DMS114 treated with DMSO at 0.1 percent for 48 hours (cell line): ENCODE measurements around the gene GAS6.
"Not testable (repeated sequence)": the region's sequence is repeated elsewhere in the genome, so short reads cannot be mapped to it uniquely, and the experiment has no call there.

Experiments
- DNase-seq: peaks from one replicate; lab custom pipeline; 2025; ENCODE audit not compliant: unreplicated experiment; lab: John Stamatoyannopoulos, UW

GAS6 gene

GRCh38 chr13:113874579-113875428, 10.9 kb upstream of the GAS6 start:
- no peak for DNase-seq

DNA sequence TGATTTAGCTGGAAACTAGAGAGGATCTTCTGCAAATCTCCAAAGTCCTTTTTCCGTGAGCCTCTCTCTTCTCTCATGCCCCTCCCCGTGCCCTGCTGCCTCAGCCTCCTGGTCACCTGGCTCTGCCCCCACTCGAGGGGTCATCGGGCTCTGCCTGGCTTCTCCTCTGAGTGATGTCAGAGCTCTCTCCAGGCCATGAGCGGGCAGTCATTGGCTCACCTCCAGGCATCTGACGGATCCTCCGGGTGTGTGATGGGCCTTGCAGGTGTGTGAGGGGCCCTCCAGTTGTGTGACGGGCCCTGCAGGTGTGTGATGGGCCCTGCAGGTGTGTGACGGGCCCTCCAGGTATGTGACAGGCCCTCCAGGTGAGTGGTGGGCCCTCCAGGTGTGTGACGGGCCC, 10.3 kb upstream of the GAS6 start:
- no peak for DNase-seq

- no peak for DNase-seq
Measured at GRCh38 chr13:113869263-113869662, 5.4 kb upstream of the GAS6 start.

DNA sequence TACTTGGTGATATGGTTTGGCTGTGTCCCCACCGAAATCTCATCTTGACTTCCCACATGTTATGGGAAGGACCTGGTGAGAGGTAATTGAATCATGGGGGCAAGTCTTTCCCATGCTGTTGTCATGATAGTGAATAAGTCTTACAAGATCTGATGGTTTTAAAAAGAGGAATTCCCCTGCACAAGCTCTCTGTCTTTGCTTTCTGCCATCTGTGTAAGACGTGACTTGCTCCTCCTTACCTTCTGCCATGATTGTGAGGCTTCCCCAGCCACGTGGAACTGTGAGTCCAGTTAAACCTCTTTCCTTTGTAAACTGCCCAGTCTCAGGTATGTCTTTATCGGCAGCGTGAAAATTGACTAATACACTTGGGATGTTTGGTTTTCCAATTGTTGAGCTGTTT, 4.0 kb upstream of the GAS6 start:
- DNase-seq, result not testable (repeated sequence)

- DNase-seq, result no peak
Measured at GRCh38 chr13:113865427-113865826, 1.6 kb upstream of the GAS6 start.

GRCh38 chr13:113864273-113864890, 506 bp upstream of the GAS6 start:
- no peak for DNase-seq

DNA sequence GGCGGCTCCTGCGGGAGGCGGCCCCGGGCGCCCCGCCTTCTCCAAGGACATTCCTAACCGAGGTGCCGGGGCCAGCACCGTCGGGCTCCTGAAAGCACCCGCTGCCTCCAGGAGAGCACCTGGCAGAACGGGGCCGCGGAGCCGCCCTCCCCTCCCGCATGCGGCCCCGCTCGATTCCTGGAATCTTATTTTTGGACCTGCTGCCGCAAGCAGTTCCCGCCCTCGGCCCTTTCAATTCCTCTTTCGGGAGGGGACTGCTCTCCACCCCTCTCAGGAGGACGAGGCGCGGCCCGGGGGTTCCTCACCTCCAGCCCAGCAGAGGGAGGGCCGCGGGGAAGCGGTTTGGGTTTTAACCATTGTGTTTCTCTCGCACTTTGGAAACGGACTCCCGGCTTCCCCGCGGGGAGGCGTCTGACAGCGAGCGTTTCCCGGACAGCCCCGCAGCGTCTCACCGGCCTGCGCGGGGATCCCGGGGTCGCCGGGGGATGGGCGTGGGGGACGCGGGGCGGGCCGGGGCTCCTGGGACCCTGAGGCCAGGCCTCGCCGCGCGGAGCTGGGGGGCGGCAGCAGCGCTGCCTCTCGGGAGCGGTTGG, 849 bp downstream of the GAS6 start:
- no peak for DNase-seq

- DNase-seq, result no peak
Measured at GRCh38 chr13:113862191-113862930, 1.5 kb downstream of the GAS6 start.

DNA sequence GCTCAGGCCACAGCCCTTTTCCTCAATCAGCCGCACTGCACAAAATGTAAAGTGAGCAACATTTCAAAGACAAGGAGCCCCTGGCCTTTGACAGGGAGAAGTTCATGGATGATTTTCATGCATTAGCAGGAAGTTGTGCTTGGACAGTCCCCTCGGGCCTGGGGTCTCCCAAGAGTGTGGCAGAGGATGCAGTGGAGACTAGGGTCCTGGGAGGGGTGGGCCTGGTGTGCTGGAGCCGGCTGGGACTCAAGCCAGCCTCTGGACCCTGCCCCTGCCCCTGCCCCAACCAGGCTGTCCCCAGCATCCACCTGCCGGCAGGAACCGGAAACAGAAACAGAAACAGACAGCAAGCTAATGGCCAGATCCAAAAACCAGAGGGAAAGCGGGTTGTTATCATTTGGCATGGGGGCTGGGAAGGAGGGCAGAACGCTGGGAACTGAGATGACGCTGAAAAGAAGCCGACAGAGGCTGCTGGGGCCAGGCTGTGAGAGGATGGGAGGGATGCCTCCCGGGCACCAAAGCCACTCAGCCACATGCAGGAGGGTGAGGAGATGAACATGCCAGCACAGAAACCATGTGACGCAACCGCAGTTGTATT, 2.3 kb downstream of the GAS6 start:
- DNase-seq, result no peak

- DNase-seq, result no peak
Measured at GRCh38 chr13:113860665-113861432, 3.0 kb downstream of the GAS6 start.

- DNase-seq, result no peak
Measured at GRCh38 chr13:113860051-113860664, 3.7 kb downstream of the GAS6 start.

DNA sequence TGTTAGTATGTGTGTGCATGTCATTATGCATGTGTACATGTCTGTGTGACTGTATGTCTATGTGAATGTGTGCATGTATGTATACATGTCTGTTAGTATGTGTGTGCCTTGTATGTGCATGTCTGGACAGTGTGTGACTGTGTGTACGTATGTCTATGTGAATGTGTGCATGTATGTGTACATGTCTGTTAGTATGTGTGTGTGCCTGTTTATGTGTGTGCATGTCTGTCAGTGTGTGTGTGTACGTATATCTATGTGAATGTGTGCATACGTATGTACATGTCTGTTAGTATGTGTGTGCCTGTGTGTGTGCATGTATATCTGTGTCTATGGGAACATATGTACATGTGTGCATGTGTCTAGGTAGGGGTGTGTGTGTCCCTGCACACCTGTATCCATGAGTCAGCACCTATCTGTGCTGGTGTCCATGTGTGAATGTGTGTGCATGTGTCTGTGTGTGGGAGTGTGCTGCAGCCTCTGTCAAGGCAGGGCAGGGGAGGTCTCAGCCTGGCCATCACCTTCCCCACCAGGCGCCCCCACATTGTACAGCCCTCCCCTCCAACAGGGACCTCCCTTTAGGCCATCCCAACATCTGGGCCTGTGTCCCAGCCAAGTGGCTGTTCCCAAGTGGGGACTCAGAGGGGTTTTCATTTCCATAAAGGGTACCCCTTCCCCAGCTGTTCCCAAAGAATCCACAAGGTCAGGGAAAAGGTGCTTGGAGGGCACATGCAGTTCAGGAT, 4.4 kb downstream of the GAS6 start:
- no peak for DNase-seq

DNA sequence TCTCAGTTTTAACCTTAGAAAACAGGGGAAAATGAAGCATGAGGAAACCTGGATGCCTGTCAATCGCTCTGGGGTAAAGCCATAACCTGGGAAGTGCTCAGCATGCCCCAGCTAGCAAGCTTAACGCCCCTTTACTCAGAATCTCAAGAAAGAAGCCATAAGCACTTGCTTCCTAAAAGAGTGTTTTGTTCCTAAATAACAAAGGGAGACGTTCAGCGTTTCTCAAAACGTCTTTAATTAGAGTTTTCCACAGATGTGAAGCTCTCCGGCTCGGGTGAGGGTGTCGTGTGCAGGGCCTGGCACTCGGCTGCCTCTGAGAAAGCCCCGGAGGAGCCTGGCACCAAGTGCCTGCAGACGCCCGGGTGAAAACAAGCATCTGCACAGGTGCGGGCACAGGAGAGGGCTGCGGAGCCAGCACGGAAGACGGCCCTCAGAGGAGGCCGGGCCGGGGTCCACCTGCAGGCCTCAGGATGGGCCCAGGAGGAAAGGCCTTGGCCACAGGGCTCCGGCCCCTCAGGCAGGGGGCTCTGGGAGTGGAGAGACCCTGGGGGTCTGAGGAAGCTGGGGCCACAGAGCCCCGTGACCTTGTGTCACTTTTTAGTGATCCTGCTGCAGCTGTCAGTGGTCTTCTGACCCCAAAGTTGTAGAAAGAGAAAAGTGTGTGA, 6.2 kb downstream of the GAS6 start:
- DNase-seq, result no peak

DNA sequence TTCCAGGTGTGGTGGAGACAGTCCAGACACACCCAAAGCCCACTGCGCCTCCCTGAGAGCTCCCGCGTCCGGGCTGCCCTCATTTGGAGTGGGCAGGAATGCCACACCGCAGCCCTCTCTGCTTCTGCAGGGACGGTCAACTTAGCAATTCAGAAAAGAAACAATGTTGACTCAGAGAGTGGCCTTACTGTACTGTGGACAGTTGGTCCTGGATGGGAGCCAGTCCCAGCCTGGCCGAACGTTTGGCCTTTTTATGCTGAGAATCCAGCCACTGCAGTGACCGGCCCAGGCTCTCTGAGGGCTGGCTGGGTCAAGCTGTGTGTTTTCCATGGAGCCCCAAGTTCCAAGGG, 7.2 kb downstream of the GAS6 start:
- DNase-seq, result no peak

DNA sequence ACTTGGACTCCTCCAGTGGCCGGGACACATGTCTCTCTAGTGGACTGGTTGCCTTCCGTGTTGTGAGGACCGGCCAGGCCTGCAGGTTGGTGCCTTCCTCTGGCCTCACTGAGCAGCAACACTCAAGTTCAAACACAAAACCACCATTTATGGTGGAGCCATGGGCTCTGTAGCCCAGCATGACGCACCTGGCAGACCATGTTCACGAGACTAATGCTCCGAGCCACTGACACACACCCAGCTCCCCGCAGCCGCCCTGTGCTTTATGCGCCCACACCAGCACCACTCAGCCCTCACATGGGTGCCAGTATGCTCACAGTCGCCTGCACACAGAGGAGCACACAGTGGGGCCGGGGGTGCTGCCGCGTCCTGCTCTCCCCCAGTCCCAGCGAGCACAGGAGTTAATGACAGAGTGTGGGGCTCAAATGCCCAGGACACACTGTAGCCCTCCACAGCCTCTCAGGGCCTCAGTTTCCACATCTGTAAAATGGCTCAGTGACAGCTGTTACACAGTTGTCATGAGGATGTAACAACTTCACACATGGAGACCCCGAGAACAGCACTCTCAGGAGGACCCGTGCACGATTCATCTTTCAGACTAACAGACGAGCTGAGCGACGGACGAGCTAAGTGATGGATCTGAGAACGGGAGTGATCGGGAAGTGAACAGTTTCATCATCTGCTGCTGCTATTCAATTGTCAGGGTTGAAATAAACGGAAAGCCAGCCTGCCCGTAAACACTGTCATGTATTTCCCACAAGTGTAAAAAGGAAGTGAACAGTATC, 7.8 kb downstream of the GAS6 start:
- no peak for DNase-seq

- no peak for DNase-seq
Measured at GRCh38 chr13:113855012-113855921, 8.6 kb downstream of the GAS6 start.
